Measurements from ENCODE around the gene FOCAD.

FOCAD gene

DNA sequence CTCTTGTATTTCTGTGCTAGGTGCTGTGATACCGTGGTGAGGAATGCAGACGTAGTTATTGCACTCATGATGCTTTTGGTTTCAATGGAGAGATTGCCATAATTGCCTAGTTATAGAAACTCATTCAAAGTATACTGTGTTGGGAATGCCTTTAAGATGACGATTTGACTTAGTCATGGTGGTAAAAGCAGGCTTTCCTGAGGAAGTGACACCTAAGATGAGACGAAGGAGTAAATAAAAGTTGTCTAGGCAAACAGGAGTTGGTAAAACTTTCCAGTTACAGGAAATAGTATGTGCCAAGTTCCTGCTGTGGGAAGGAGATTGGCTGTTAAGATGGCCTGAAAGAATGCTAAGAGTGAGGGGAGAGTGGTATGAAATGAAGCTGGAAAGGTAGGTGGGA, 48.1 kb downstream of the FOCAD start:
- no peak for DNase-seq

GRCh38 chr9:20734275-20734674, 50.2 kb downstream of the FOCAD start:
- DNase-seq = no peak

DNA sequence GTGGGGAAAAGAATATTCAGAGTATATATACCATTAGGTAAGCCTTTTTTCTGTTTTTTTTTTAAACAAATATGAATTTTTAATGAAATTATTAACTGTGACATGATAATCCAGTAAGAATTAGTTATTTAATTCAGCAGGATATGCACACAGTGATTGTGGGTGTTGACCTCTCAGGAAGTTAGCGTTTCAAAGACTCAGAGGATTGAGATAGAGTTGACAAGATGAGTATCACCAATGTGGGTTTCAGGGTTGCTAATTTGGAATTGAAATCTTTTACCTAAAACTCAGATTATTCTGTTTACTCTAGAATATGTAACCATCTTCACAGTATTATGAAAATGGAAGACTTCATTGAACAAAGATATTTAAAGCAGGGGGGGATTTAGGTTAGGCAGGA, 56.2 kb downstream of the FOCAD start:
- DNase-seq = no peak

DNA sequence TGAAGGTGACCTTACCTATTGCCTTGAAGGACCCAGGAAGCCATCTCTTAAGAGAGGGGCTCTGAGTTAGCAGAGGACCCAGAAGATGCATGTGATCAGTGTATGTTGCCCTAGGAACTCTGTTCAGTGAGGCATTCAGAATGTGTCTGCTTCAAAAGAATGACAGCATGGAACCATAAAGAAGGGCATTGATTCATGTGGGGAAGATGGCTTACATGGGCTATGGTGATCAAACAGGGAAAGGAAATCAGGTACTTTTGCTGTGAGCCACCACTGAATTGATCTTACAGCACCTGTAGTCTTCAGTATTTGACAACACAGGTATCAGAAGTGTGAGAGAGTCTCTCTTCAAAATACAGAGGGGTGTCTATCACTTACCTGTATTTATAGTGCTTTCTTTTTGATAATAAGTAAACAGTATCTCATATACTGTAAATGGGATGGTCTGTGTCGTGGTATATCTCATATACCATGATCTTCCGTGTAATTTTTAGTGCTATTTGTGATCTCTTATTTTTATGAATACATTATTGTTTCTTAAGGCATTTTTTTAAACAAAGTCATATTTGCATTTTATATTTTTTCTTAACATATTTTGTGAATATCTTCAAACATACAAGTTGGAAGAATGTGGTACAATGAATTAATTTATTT, 57.0 kb downstream of the FOCAD start:
- no peak for DNase-seq

DNA sequence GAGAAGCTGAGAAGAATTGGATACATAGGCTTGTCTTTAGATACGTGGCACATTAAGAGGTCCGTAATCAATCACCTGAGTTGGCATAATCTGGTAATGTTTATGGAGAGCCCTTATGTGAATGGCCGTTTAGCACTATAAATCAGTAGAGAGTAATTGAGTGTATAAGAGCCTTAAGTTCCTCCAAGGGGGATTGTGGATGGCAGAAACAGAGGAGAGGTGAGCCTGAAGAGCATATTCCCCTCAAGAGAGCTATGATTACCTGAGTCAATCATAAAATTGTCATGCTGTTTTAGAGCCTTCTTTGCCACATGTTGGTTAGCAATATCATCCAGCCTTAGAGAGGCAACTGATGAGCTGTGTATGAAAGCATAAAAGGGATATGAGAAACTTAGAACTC, 58.8 kb downstream of the FOCAD start:
- no peak for DNase-seq

- no peak for DNase-seq
Measured at GRCh38 chr9:20744036-20744630, 60.1 kb downstream of the FOCAD start.

- DNase-seq = no peak
Measured at GRCh38 chr9:20746967-20747366, 62.9 kb downstream of the FOCAD start.

- DNase-seq = no peak
Measured at GRCh38 chr9:20749496-20750198, 65.6 kb downstream of the FOCAD start.

DNA sequence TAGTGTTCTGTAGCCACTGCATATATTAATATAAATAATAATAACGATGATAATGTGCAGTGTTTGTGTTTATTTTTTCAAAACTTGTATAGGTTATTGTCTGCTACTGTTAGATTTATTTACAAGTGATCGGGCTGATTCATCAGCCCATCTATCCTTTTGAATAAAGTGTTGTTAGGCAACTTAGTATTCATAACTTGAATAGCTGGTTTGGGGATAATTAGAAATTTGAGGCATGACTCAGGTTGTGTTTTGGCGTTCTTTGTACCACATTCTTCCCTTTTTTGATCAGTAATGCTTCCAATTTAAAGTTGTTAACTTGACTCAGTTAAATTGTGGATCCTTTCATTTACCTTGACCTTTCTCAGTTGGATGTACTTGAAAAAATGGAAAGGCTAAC, 69.7 kb downstream of the FOCAD start:
- DNase-seq = no peak

GRCh38 chr9:20754556-20754955, 70.5 kb downstream of the FOCAD start:
- DNase-seq = no peak

- no peak for DNase-seq
Measured at GRCh38 chr9:20760246-20760891, 76.3 kb downstream of the FOCAD start.

GRCh38 chr9:20770947-20771346, 86.9 kb downstream of the FOCAD start:
- DNase-seq = no peak

GRCh38 chr9:20771729-20772128, 87.7 kb downstream of the FOCAD start:
- no peak for DNase-seq

GRCh38 chr9:20775683-20776082, 91.6 kb downstream of the FOCAD start:
- DNase-seq = no peak

- DNase-seq = peak in 1 of 2 experiments; percentile 8
Measured at GRCh38 chr9:20781092-20781491, 97.0 kb downstream of the FOCAD start.

DNA sequence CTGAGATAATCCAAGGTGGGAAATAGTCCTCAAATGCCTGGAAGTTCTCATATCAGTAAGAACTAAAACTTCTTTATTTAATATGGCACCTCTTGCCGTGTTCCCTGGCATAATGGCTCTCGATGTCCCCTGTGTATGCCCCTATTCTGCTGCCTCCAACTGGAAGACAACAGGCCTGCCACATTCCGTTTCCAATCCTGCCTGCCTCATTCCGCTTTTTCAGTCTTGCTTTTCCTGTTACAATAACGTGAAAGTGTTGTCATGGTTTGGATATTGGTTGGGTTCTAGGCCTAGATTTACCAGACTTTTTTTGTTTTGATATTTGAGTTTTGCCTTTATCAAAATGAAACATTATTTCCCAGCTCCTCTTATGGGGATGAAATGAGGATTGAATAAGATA, 98.2 kb downstream of the FOCAD start:
- no peak for DNase-seq

GRCh38 chr9:20783057-20784038, 99.3 kb downstream of the FOCAD start:
- DNase-seq = no peak

- no peak for DNase-seq
Measured at GRCh38 chr9:20784196-20784595, 100.1 kb downstream of the FOCAD start.

GRCh38 chr9:20786807-20787206, 102.7 kb downstream of the FOCAD start:
- no peak for DNase-seq

GRCh38 chr9:20788526-20789451, 104.7 kb downstream of the FOCAD start:
- DNase-seq = peak in 1 of 2 experiments; percentile 45

GRCh38 chr9:20790721-20791120, 106.7 kb downstream of the FOCAD start:
- no peak for DNase-seq

Measured in NCI-H2081 (cell line).